Measurements from ENCODE around the gene UST. TPM values are rescaled to one million over a fixed set of nuclear protein-coding genes. Genes with fewer than 3 reads are reported as not detected.
"Not testable (repeated sequence)": the region's sequence is repeated elsewhere in the genome, so short reads cannot be mapped to it uniquely, and the experiment has no call there.

The UST gene
- total RNA-seq, 1 donor from 2014 or later: 9.7 TPM

- Mint-ChIP-seq H3K4me3 (peak overlapping the region; percentile 48), H3K27ac (peak overlapping the region; percentile 30), H3K27me3 (no peaks in the 10 kb centered on the region), H3K36me3 (no peaks in the 10 kb centered on the region), H3K9me3 (peaks cover 4% of the 10 kb centered on the region), H3K4me1 (ENCODE audit: unreplicated experiment) (peaks cover 17% of the 10 kb centered on the region)
- TF ChIP-seq CTCF (conservative IDR thresholded peaks at IDR 0.05): no peak
- DNase-seq (ENCODE audit: extremely low spot score, unreplicated experiment): no peak
Measured at GRCh38 chr6:148874698-148875293, 128.0 kb downstream of the UST start.

- Mint-ChIP-seq H3K4me3 (no peak overlapping the region), H3K27ac (no peak overlapping the region), H3K36me3 (no peaks in the 10 kb centered on the region), H3K9me3 (no peaks in the 10 kb centered on the region), H3K27me3 (no peaks in the 10 kb centered on the region), H3K4me1 (ENCODE audit: unreplicated experiment) (peaks cover 23% of the 10 kb centered on the region)
- DNase-seq (ENCODE audit: extremely low spot score, unreplicated experiment): no peak
- no peak for TF ChIP-seq CTCF (conservative IDR thresholded peaks at IDR 0.05)
Measured at GRCh38 chr6:148878683-148879082, 131.9 kb downstream of the UST start.

GRCh38 chr6:148880742-148881141 lies 133.9 kb downstream of the UST start:
- not testable (repeated sequence) for H3K4me3 Mint-ChIP-seq; H3K36me3 Mint-ChIP-seq; H3K9me3 Mint-ChIP-seq; H3K27ac Mint-ChIP-seq; H3K27me3 Mint-ChIP-seq; DNase-seq (ENCODE audit: extremely low spot score, unreplicated experiment)
- H3K4me1 Mint-ChIP-seq (ENCODE audit: unreplicated experiment): peaks cover 12% of the 10 kb centered on the region

GRCh38 chr6:148881593-148882311 lies 134.9 kb downstream of the UST start:
- DNase-seq (ENCODE audit: extremely low spot score, unreplicated experiment): no peak
- no peak for TF ChIP-seq CTCF (conservative IDR thresholded peaks at IDR 0.05)
- Mint-ChIP-seq H3K4me1 (ENCODE audit: unreplicated experiment) (peaks cover 12% of the 10 kb centered on the region), H3K27me3 (no peaks in the 10 kb centered on the region), H3K27ac (no peak overlapping the region), H3K36me3 (no peaks in the 10 kb centered on the region), H3K9me3 (no peaks in the 10 kb centered on the region), H3K4me3 (no peak overlapping the region)

GRCh38 chr6:148883270-148883669 lies 136.4 kb downstream of the UST start:
- Mint-ChIP-seq H3K27ac (no peak overlapping the region), H3K4me1 (ENCODE audit: unreplicated experiment) (peaks cover 23% of the 10 kb centered on the region), H3K9me3 (no peaks in the 10 kb centered on the region), H3K27me3 (no peaks in the 10 kb centered on the region), H3K4me3 (no peak overlapping the region), H3K36me3 (peaks cover 5% of the 10 kb centered on the region)
- no peak for DNase-seq (ENCODE audit: extremely low spot score, unreplicated experiment)
- no peak for TF ChIP-seq CTCF (conservative IDR thresholded peaks at IDR 0.05)

- H3K4me3 Mint-ChIP-seq: no peak overlapping the region
- H3K36me3 Mint-ChIP-seq: peaks cover 5% of the 10 kb centered on the region
- H3K27me3 Mint-ChIP-seq: no peaks in the 10 kb centered on the region
- DNase-seq (ENCODE audit: extremely low spot score, unreplicated experiment): no peak
- no peaks in the 10 kb centered on the region for H3K9me3 Mint-ChIP-seq
- no peak for TF ChIP-seq CTCF (conservative IDR thresholded peaks at IDR 0.05)
- peaks cover 21% of the 10 kb centered on the region for H3K4me1 Mint-ChIP-seq (ENCODE audit: unreplicated experiment)
- H3K27ac Mint-ChIP-seq: no peak overlapping the region
Measured at GRCh38 chr6:148884461-148884860, 137.6 kb downstream of the UST start.
